Tibial nerve (tissue), 4 donors: Measurements from ENCODE around the gene DFFA. TPM values are rescaled to one million over a fixed set of nuclear protein-coding genes. Genes with fewer than 3 reads are reported as not detected.

Source experiments
- DNase-seq, 2 donors: peaks; one replicate each; pipeline ENCODE4 v3.0.0-alpha.2; 2019; ENCODE audit warnings: low spot score in 2 of 2
- H3K27ac ChIP-seq, 4 donors: fragments of 200-600 bp; sonication (generic) in 3 of 4; one replicate each; pipeline ENCODE4 v1.5.1; 2017 to 2019; ENCODE audit warnings: mild to moderate bottlenecking in 1 of 4
- H3K27me3 ChIP-seq, 2 donors: fragments of 200-600 bp; sonication (generic) in 1 of 2; one replicate each; pipeline versions ENCODE4 v1.5.1 to v1.6.0; 2017 to 2019
- H3K36me3 ChIP-seq, 3 donors: fragments of 200-600 bp; sonication (generic); one replicate each; pipeline ENCODE4 v1.5.1; 2018 to 2019
- H3K4me1 ChIP-seq, 4 donors: fragments of 200-600 bp; sonication (generic) in 3 of 4; one replicate each; pipeline ENCODE4 v1.5.1; 2017 to 2019
- H3K4me3 ChIP-seq, 4 donors: fragments of 200-600 bp; sonication (generic) in 3 of 4; one replicate each; pipeline ENCODE4 v1.5.1; 2017 to 2019; ENCODE audit warnings: mild to moderate bottlenecking in 1 of 4, moderate library complexity in 1 of 4
- H3K9me3 ChIP-seq, 4 donors: fragments of 200-600 bp; sonication (generic) in 3 of 4; one replicate each; pipeline ENCODE4 v1.5.1; 2017 to 2019
- EP300 ChIP-seq, 2 donors: sonication (generic); formaldehyde crosslinking; IDR thresholded peaks; one replicate each; pipeline ENCODE4 v1.6.1; 2017; ENCODE audit warnings: antibody characterized with exemption in 2 of 2, mild to moderate bottlenecking in 1 of 2
- POLR2A ChIP-seq, 2 donors: fragments of 450-650 bp; IDR thresholded peaks; one replicate each; pipeline ENCODE4 v1.6.1; 2017; ENCODE audit warnings: antibody characterized with exemption in 2 of 2, mild to moderate bottlenecking in 2 of 2, moderate library complexity in 2 of 2
- WGBS, 2 donors: methylation state at CpG; one replicate each; pipeline ENCODE4 v1.1.5; 2018; 5-methylcytosine and 5-hydroxymethylcytosine counted together
- total RNA-seq, 4 donors: library from RNA; depleted of rRNA; stranded (reverse); fragments of >200 nt; gene quantifications; one replicate each; pipeline ENCODE4 v1.1.0, GENCODE V29; 2016
- TF ChIP-seq, protein P1 (sequence below), 5 experiments: fragments of 200-600 bp in 3 of 5; fragments of 450-650 bp in 2 of 5; sonication (generic) in 3 of 5; IDR thresholded peaks; one replicate each; pipeline ENCODE4 v1.5.1; 2016 to 2019; ENCODE audit warnings: antibody characterized with exemption in 5 of 5, mild to moderate bottlenecking in 3 of 5, moderate library complexity in 2 of 5

Gene DFFA, protein sequence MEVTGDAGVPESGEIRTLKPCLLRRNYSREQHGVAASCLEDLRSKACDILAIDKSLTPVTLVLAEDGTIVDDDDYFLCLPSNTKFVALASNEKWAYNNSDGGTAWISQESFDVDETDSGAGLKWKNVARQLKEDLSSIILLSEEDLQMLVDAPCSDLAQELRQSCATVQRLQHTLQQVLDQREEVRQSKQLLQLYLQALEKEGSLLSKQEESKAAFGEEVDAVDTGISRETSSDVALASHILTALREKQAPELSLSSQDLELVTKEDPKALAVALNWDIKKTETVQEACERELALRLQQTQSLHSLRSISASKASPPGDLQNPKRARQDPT
- 10 to 100 TPM; 14.9 to 19.5 (median 18.9) TPM for total RNA-seq

DNA sequence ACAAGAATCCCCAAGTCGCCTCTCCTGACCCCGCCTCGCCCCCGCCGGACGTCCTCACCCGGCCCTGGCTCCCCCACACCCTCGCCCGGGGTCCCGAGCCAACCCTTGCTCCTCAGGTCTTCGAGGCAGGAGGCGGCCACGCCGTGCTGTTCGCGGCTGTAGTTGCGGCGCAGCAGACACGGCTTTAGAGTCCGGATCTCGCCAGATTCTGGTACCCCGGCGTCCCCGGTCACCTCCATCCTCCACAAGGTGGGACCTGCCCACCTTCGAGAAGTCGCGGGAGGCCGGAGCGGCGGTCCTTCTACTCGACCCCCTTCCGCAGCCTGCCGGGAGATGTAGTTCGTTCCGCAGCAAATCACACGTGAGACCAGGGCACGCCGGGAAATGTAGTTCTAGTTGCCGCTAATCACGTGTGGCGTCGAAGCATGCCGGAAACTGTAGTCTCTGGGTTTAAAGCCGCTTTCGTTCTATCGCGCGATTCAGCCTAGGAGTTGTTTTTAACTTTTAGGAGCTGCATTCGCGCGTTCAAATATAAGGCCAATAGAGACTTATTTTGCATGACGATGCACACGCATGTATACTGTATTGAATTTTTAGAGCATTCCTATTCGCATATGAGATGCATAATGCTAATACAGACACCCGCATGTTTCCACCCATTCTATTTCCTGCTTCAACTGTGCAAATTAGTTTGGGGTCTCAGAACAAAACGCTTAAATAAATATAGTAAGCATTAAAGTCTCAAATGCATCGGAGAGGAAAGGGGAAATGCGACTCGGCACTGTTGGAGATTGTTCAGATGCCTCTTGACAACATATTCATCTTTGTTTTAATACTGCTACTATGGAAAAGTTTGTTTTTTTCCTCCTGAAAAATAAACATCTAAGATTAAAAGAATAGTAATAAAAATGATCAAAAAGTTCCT, at the start of gene DFFA:
Gene DFFA (minus strand): TSS at position 310 of the 925 bp plus-strand sequence. CDS start 71 bp downstream, at position 239.
- Histone ChIP-seq H3K9me3 (no peaks in the 10 kb centered on the region), H3K27me3 (no peaks in the 10 kb centered on the region), H3K36me3 (peaks cover 0 to 23% (median 3%) of the 10 kb centered on the region in 3 donors), H3K27ac (peak within 1 kb of the TSS; percentile 57 to 82 (median 72)), H3K4me1 (peaks cover 0 to 50% (median 14%) of the 10 kb centered on the region in 4 donors), H3K4me3 (peak within 1 kb of the TSS; percentile 67 to 75 (median 73))
- TF ChIP-seq, protein P1, sequence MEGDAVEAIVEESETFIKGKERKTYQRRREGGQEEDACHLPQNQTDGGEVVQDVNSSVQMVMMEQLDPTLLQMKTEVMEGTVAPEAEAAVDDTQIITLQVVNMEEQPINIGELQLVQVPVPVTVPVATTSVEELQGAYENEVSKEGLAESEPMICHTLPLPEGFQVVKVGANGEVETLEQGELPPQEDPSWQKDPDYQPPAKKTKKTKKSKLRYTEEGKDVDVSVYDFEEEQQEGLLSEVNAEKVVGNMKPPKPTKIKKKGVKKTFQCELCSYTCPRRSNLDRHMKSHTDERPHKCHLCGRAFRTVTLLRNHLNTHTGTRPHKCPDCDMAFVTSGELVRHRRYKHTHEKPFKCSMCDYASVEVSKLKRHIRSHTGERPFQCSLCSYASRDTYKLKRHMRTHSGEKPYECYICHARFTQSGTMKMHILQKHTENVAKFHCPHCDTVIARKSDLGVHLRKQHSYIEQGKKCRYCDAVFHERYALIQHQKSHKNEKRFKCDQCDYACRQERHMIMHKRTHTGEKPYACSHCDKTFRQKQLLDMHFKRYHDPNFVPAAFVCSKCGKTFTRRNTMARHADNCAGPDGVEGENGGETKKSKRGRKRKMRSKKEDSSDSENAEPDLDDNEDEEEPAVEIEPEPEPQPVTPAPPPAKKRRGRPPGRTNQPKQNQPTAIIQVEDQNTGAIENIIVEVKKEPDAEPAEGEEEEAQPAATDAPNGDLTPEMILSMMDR (IDR thresholded peaks at IDR 0.05) = no peak
- peak; percentile 75 to 93 for TF ChIP-seq EP300 (IDR thresholded peaks at IDR 0.05)
- peak in 1 of 2 donors; percentile 48 for TF ChIP-seq POLR2A (IDR thresholded peaks at IDR 0.05)
- DNase-seq = peak; percentile 78 to 94
- 2 to 3% methylated on average over 41 to 51 of the region's 59 CpGs for WGBS, 2 donors

DNA sequence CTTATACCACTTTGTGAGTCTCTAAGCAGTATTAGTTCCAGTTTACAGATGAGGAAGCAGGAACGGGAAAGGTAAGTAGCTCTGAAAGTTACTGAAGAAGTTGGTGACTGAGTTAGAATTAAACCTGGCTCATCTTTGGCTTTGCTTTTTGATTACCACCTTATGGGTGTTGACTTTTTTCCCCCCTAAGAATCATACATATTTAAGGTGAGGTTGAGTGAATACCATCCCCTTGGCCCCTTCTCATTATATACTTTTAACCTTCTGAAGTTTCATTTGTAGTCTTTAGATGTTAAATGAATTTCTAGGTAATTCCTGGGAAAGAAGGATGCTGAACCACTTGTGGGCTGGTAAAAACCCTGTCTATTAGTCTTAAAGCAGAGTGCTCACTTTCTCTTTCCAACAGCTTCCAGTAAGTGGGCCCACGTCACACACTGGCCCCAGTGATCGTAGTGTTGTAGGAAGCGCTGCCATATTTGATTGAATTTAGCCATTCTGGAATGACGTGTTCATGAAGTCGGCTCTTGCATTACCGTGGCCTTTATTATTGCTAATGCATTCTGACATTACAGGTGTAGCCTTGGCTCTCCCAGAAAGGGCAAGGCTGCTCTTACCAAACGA, 49.3 kb upstream of the DFFA start:
- Histone ChIP-seq H3K4me1 (peaks cover 0 to 18% (median 0%) of the 10 kb centered on the region in 4 donors), H3K27ac (no peak overlapping the region), H3K4me3 (no peak overlapping the region), H3K9me3 (no peaks in the 10 kb centered on the region), H3K27me3 (no peaks in the 10 kb centered on the region), H3K36me3 (no peaks in the 10 kb centered on the region)
- TF ChIP-seq EP300 (IDR thresholded peaks at IDR 0.05) (no peak), POLR2A (IDR thresholded peaks at IDR 0.05) (no peak)
- TF ChIP-seq, protein P1 (IDR thresholded peaks at IDR 0.05) = no peak
- no peak for DNase-seq
- 85 to 93% methylated on average over 8 of the region's 8 CpGs for WGBS, 2 donors

DNA sequence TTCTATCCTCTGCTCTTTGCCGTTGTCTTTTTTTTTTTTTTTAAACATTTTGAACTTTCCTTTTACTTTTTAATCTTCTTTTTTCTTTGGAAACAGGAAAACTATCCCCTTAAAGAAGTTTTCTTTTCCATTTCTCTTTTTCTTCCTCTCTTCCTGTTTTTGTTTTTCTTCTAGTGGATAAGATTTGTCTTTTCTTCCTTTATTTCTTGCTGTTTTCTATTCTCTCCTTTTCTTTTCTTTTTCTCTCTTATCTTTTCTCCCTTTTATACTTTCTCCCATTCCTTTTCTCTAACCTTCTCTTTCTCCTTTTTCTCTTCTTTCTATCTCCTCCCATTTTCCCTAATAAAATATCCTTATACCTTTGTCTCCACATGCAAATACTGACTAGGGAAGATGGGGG, 48.6 kb upstream of the DFFA start:
- DNase-seq = no peak
- Histone ChIP-seq H3K27me3 (no peaks in the 10 kb centered on the region), H3K4me1 (peaks cover 0 to 25% (median 0%) of the 10 kb centered on the region in 4 donors), H3K27ac (no peak overlapping the region), H3K4me3 (no peak overlapping the region), H3K36me3 (no peaks in the 10 kb centered on the region), H3K9me3 (no peaks in the 10 kb centered on the region)
- WGBS, 2 donors = 89 to 90% methylated on average over 1 of the region's 1 CpG
- TF ChIP-seq POLR2A (IDR thresholded peaks at IDR 0.05) = no peak
- TF ChIP-seq EP300 (IDR thresholded peaks at IDR 0.05) = no peak
- TF ChIP-seq, protein P1 (IDR thresholded peaks at IDR 0.05) = no peak

DNA sequence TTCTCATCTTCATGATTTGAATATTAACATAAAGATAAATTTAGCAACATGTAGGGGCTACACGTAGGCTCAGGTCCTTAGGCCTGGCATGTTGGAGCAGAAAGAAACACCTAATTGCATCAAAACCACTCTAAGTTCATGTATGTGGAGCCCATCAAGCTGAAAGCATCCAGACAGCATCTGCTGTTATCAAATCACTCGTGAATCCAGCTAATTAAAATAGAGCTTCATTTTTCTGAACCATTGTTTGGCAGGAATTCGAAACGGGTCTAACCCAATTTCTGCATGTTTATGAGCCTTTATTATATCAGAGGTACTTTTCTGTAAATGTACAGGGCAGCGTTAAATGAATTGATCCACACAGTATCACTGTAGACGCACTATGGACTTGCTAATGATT, 48.2 kb upstream of the DFFA start:
- H3K4me3 ChIP-seq = no peak overlapping the region
- H3K9me3 ChIP-seq = no peaks in the 10 kb centered on the region
- DNase-seq = no peak
- H3K27me3 ChIP-seq = no peaks in the 10 kb centered on the region
- peaks cover 0 to 29% (median 1%) of the 10 kb centered on the region in 4 donors for H3K4me1 ChIP-seq
- WGBS, 2 donors = 91 to 94% methylated on average over 6 of the region's 6 CpGs
- no peaks in the 10 kb centered on the region for H3K36me3 ChIP-seq
- no peak overlapping the region for H3K27ac ChIP-seq
- TF ChIP-seq EP300 (IDR thresholded peaks at IDR 0.05) = no peak

DNA sequence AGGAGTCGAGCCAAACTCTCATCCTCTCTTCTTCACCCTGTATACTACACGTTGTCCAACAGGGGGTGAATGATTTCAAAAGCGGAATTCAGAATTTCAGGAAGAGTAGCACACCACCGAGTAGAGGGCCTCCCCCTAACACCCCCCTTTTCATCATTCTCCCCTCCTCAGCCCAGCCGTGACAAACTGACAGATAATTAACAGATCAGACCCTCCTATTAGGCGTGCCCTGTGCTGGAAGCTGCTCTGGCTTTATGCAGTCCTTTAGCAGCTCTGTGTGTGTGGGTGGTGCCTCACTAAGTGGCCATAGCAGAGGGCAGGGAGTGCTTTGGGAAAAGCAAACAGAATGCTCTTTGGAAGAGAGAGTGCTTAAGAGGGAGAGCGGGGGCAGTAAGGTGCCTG, 46.7 kb upstream of the DFFA start:
- H3K4me1 ChIP-seq = peaks cover 0 to 43% (median 7%) of the 10 kb centered on the region in 4 donors
- no peak overlapping the region for H3K4me3 ChIP-seq
- H3K27ac ChIP-seq = no peak overlapping the region
- TF ChIP-seq, protein P1 (IDR thresholded peaks at IDR 0.05) = no peak
- TF ChIP-seq EP300 (IDR thresholded peaks at IDR 0.05) = no peak
- no peaks in the 10 kb centered on the region for H3K9me3 ChIP-seq
- DNase-seq = no peak
- WGBS, 2 donors = 37 to 64% methylated on average over 7 of the region's 7 CpGs
- no peaks in the 10 kb centered on the region for H3K36me3 ChIP-seq
- no peaks in the 10 kb centered on the region for H3K27me3 ChIP-seq
